SHP77 (cell line): ENCODE data around the gene SCN1B.
"Not testable (repeated sequence)": the region's sequence is repeated elsewhere in the genome, so short reads cannot be mapped to it uniquely, and the experiment has no call there.

ENCODE experiments used
- DNase-seq, 2 experiments: peaks; one replicate each; lab custom pipeline; 2025; lab: John Stamatoyannopoulos, UW

Gene SCN1B

DNA sequence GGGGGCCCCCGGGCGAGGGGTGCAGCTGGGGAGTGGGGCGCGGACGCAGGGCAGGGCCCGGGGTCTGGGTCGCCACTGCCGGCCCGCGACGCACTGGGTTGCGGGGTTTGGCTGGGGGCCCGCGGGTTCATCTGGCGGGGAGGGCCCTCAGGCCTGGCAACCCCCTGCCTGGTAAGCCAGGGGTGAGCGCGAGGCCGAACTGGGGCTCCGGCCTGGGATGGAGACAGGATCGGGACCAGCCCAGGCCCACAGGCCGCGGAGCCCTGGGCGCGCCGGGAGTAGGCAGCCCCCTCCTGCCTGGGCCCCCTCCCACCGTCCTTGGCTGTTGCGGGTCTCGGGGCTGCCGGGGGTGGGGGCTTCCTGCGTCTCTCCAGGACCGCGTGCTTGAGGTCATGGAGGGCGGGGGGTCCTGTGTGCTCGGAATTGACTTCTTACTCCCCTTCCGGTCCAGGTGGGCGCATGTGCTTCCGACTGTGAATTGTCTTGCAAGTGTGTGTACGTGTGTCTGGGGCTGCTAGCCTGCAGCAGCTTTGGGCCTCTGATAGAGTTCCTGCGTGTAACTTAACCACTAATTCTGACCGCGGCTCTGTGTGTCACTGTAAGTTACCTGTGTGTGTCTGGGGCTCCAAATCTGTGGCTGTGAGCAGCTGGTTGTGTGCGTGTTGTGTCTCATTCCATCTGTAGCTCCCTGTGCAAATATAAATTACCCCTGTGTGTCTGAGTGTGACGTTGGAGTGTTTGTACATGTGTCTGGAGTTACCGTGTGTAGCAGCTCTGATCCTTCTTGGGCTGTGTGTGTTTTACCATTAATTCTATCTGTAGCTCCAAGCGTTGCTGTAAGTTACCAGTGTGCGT lies 29.4 kb upstream of the SCN1B start:
- DNase-seq = peak; percentile 20 to 58

DNA sequence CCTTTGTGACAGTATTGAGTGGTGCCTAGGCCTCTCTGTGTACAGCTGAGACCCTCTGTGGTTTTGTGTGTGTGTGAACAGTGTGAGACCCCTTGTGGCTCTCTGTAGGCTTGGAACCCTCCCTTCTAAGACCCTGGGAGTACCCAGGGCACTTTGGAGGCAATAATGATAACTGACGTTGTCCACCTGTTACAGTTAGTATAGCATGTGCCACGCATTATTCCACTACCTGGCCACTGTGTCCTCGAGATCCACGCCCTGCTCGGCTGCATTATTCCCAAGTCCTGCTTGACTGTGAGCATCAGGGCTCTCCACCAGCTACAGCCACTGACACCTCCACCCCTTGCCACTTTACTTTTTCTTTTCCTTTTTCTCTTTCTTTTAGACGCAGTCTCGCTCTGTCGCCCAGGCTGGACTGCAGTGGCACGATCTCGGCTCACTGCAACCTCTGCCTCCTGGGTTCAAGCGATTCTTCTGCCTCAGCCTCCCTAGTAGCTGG lies 28.2 kb upstream of the SCN1B start:
- DNase-seq = no peak

DNA sequence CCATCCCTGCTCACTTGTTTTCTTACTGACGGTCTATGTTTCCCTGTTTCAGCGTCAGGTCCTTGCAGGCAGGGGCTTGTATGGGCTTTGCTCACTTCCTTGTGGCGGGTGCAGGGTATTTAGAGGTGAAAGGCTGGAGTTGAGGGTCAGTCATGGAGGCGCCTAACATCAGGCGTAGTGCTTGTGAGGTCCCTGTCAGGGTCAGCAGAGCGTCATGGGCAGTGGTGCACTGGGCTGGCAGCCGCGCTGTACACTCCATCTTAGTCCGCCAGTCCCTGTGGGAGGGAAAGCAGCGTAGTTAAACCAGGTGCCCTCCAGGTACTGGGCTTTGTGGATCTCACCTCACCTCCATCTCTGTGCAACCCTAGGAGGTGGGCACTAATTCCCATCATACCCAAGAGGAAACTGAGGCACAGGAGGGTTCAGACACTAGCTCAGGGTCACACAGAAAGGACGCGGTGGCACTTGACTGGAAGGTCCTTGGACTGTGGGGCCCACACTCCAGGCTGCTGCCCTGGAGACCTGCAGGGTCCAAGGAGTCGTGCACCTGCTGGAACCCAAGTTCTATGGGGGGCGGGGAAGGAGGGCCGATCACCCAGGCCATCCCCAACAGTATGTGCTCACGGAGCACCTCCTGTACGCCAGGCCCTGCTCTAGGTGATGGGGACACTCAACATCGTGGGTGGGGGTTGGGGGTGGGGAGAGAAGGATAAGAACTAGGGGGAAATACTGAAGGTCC lies 25.6 kb upstream of the SCN1B start:
- no peak for DNase-seq

DNA sequence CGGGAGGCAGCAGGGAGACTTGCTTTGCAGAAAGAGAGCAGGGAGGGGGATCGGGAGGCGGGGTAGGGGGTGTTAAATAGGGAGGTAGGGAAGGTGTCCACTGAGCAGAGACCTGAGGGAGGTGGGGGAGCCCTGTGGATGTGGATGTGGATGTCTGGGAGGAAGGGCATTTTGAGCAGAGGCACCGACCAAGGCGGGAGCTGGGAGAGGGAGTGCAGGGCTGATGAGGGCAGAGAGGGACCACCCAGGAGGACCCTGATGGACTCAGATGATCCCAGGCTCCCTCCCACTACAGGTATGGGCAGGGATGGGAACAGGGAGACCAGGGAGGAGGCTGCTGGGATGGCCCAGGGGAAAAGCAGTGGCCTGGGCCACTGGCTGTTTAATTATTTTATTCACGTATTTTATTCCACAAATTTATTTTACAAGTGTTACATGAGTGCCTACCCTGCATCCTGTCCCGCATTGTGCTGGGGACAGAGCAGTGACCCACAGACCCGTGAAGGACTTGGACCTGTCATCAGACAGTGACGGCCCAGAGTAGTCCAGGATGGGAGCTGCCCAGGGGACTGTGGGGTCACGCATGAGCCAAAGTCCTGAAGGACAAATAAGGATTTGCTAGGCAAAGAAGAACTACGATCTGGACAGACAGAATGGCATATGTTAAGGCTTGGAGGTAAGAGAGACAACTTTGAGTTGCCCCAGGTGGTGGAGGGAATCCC lies 24.9 kb upstream of the SCN1B start:
- no peak for DNase-seq

DNA sequence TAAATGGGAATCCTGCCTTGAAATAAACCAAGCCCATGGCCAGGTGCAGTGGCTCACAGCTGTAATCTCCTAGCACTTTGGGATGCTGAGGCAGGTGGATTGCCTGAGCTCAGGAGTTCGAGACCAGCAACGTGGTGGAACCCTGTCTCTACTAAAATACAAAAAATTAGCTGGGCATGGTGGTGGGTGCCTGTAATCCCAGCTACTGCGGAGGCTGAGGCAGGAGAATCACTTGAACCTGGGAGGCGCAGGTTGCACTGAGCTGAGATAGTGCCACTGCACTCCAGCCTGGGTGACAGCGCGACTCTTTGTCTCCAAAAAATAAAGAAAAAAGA lies 24.3 kb upstream of the SCN1B start:
- DNase-seq = not testable (repeated sequence)

DNA sequence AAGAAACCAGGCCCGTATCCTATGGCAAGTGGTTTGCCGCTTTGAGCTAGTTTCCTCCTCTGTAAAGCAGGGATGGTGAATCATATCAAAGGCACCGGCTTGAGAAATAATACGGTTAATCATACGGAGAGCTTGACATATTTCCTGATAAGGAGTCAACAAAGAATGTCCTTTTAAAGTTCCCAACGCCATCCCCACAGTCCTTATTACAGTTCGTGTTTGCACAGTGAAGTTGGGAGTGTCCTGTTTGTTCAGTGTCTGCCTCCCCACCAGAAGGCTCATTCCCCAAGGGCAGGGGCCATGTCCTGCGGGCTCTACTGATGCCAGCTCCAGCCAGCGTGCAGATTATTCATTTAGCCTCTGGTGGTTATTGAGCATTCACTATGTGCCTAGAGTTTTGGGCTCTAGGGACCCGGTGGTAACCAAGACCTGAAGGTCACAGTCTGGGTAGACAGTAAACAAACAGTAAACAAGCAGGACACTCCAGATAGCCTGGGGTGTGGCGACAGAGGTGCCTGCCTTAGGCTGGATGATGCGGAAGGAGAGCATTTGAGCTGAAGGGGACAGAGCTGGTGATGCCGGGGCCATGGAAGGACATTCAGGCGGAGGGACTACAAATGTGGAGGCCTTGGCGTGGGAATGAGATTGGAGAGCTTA lies 23.8 kb upstream of the SCN1B start:
- no peak for DNase-seq

DNA sequence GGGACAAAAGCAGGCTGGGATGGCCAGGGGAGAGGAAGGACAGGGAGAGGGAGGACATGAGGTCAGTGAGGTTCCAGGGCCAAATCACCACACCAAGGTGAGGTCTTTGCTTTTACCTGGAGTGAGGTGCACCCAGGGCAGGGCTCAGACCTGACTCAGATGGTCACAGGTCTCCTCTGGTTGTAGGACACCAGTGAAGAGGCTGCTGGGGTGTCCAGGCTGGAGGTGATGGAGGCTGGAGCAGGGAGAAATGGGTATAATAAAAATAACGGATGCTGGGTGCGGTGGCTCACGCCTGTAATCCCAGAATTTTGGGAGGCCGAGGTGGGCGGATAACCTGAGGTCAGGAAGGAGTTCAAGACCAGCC lies 23.3 kb upstream of the SCN1B start:
- DNase-seq = no peak

DNA sequence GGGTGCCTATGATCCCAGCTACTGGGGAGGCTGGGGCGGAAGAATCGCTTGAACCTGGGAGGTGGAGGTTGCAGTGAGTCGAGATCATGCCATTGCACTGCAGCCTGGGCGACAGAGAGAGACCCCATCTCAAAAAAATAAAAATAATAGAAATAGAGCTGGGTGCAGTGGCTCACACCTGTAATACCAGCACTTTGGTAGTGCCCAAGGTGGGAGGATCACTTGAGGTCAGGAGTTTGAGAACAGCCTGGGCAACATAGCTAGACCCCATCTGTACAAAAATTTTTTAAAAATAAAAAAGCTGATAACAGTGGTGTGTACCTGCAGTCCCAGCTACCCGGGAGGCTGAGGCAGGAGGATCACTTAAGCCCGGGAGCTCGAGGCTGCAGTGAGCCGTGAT lies 22.8 kb upstream of the SCN1B start:
- DNase-seq = not testable (repeated sequence)

DNA sequence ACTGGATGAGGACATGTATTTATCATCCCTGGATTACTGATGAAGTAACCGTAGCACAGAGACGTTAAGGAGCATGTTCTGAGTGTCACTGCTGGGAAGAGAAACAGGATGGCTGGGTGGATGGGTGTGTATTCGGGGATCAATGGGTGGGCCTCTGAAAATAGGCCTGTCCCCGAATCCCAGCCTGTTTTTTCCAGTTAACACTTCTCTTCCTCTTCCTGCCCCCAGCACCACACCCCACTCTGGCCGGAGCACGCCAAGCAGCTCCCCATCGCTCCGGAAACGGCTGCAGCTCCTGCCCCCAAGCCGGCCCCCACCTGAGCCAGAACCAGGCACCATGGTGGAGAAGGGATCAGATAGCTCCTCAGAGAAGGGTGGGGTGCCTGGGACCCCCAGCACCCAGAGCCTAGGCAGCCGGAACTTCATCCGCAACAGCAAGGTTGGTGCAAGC lies 21.4 kb upstream of the SCN1B start:
- no peak for DNase-seq

DNA sequence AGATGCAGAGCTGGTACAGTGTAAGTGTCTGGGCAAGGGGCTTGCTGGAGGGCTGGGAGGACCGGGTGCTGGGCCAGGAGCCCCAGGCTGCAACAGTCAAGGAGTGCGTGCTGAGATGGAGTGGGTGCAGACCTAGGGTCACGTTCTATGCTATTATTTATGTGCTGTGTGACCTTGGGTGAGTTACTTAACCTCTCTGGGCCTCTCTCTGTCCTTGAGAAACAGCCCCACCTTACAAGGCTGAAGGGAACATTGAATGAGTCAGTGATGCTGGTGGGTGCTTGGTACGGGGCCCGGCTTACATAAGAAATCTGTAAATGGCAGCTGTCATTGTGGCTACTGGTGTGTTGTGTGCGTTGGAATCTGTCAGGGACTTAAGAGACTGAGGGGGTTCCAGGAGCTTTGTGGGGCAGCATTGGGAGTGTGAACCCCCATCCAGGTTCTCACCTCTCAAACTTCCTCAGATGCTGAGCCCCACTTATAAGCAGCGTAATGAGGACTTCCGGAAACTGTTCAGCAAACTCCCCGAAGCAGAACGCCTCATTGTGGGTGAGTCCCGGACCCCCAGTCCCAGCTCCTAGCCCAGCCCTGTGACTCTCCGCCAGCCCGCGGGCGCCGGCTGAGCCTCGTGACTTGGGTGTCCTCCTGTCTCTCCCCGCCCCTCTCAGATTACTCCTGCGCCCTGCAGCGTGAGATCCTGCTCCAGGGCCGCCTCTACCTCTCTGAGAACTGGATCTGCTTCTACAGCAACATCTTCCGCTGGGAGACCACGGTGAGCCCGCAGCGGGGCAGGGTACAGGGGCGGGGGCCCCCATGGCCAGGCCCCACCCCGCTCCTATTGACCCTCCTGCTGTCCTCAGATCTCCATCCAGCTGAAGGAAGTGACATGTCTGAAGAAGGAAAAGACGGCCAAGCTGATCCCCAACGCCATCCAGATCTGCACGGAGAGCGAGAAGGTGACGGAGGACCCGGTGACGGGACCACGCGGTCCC lies 20.6 kb upstream of the SCN1B start:
- no peak for DNase-seq

DNA sequence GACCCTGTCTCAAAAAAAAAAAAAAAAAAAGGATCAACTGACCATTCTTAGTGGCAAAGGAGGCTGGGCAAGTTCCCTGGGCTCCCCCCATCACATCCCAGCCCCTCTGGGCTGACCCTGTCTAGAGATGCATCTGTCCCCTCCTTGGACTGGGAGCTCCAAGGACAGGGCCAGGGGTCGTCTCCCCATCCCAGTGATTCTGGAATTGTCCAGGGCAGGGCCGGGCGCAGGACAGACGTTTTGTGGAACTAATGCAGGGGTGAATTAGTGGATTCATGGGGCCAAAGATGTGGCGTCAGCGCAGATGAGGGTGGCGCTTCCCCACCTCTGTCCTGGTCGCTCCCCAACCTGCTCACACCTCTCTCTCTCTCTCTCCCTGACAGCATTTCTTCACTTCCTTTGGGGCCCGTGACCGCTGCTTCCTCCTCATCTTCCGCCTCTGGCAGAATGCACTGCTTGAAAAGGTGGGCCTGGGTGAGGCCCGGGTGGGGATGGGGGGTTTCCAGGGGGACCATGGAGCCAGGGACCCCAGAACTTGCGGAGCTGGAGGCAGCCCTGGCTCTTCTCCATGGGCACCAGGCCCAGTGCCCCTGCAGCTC lies 19.1 kb upstream of the SCN1B start:
- no peak for DNase-seq

DNA sequence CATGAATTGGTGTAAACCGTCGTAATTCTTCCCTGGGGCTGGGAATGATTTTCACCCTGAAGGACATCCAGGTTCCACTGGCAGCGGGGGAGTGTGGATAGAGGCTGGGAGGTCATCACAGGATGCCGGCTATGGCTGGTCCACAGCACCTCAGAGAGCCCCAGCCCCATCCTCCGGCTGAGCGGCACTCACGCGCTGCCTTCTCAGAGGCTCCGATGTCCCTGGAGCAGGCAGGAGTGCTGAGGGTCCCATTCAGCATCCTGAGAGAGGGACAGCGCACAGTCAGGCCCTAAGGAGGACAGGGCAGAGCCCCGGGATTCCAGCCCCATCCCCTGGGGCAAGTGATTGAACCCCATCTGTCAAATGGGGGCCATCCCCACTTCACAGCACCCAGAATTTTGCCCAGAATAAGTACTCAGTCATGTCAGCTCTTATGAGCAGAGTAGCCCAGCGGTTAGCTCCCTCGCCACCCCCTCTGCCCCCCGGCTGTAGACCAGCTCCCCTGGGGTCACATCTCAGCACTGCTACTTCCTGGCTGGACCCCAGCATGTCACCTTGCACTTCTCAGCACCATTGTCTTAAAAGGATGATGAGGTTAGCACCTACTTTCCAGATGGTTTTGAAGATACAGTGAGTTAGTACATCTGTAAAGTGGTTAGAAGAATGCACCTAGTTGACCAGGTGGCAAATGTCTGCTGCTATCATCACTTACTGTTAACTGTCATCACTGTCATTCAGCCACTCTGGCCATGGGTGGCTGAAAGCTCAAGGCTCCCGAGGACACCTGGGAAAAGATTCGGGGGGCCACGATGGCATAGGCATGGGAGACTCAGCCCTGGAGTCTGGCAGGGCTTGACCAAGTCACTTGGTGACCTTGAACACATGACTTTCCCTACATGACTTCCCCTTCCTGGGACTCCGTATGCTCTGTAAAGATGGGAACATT lies 18.3 kb upstream of the SCN1B start:
- no peak for DNase-seq

DNA sequence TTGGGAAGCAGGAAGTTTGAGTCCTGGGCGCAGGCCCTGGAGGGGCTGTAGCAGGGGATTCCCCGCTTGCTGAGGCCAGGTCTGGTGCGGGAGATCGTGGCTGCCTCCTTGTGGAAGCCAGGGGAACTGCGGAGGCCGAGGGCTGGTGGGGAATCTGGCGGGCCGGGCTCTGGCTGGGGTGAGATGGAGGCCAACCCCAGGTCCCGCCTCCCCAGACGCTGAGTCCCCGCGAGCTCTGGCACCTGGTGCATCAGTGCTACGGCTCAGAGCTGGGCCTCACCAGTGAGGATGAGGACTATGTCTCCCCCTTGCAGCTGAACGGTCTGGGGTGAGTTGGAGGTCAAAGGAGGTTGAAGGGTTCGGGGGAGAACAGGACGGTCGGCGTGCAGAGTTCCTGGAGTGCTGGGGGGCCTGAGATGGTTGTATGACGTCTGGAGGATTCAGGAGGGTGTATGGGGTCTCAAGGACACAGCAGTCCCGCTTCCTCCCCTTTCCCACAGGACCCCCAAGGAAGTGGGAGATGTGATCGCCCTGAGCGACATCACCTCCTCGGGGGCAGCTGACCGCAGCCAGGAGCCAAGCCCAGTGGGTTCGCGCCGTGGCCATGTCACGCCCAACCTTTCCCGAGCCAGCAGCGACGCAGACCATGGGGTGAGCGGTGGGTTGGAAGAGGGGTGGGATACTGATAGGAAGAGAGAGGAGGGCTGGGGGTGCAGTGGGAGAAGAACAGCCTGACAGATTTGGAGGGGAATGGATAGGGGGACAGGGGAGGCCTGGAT lies 17.0 kb upstream of the SCN1B start:
- peak in 1 of 2 experiments; percentile 13 for DNase-seq

DNA sequence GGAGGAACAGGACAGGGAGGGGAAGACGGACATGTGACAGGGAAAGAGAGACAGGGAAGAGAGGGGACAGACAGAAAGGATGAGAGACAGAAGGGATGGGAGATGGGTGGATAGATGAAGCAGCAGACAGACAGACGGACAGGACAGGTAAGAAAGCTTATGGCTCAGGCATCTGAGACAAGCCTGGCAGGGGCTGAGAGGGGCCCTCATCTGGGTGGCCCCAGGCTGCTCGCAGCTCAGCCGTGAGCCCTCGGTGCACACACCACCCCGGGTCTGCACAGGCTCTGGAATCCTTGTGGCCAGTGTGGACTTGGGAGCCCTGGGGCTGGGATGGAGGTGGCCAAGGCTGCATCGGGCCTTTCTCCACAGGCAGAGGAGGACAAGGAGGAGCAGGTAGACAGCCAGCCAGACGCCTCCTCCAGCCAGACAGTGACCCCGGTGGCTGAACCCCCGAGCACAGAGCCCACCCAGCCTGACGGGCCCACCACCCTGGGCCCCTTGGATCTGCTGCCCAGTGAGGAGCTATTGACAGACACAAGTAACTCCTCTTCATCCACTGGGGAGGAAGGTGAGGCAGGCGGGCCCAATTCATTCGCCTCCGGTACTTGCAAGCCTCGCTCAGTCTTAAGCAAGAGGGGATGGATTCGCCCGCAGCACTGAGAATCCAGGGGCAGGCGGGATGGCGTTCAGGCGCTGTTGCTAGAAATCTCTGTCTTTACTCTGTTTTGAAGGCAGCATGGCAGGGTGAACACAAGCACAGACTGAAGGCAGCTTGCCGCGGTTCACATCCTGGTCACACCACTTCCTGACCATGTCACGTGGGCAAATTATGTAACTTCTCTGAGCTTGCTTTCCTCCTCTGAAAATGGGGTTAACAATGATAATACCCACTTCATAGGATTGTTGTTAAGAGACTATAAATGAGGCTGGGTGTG lies 16.2 kb upstream of the SCN1B start:
- DNase-seq = no peak

DNA sequence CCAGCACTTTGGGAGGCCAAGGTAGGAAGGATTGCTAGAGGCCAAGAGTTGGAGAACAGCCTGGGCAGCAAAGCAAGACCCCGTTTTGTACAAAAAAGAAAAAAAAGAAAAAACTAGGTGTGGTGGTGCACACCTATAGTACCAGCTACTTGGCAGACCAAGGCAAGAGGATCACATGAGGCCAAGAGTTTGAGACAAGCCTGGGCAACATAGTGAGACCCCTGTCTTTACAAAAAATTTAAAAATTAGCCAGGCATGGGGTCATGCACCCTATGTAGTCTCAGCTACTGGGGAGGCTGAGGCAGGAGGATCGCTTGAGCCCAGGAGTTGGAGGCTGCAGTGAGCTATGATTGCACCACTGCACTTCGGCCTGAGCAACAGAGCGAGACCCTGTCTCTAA lies 15.5 kb upstream of the SCN1B start:
- not testable (repeated sequence) for DNase-seq

DNA sequence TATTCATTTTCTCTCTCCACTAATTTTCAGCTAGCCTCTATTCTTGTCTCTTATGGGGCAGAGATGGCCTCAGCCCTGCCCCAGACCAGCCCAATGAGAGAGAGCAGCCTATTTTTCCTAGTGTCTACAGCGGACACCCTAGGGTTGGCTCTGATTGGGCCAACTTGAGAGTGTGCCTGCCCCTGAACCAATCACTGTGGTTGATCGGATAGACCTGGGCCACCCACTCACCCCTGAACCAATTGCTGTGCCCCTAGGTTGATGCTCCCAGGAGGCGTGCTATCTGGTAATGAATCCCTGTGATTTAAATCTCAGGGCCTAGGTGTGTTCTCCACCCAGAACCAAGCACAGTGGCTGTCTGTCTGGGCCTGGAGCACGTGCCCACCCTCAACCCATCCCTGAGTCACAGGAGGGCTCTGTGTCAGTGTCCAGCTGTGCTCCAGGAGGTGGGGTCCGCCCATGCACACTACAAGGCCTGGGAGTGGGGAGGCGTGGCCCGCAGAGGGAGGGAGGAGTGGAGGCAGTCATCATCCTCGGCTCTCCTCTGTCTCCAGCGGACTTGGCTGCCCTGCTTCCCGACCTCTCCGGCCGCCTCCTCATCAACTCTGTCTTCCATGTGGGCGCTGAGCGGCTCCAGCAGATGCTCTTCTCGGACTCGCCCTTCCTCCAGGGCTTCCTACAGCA lies 14.9 kb upstream of the SCN1B start:
- DNase-seq = no peak

DNA sequence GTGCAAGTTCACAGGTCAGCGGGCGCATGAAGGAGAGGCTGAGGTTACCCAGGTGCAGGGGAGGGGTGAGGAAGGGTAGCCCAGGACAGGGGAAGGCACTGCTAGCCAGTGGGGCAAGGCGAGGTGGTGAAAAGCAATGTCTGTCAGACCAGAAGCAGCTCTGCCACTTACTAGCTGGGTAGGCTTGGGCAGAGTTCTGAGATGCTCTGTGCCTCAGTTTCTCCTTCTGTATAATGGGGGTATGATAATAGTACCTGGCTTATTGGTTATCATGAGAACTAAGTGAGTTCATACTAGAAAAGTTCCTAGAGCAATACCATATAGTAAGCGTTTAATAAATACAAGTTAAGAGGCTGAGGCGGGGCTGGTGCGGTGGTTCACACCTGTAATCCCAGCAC lies 14.3 kb upstream of the SCN1B start:
- no peak for DNase-seq
